Nephron (organoid): Measurements from ENCODE around the gene OBSL1.

Experiments
- H3K27ac Mint-ChIP-seq, 3 experiments: 2 replicates each; pipeline ENCODE4 v1.8.0; 2020; ENCODE audit warnings: mixed read lengths in 3 of 3, mild to moderate bottlenecking in 2 of 3, moderate library complexity in 1 of 3
- H3K27me3 Mint-ChIP-seq: 2 replicates; pipeline ENCODE4 v1.8.0; 2021; ENCODE audit warnings: low read depth, mild to moderate bottlenecking, moderate library complexity, mixed read lengths
- H3K36me3 Mint-ChIP-seq: 2 replicates; pipeline ENCODE4 v1.8.0; 2020; ENCODE audit warnings: low read depth, mixed read lengths
- H3K4me1 Mint-ChIP-seq: 2 replicates; pipeline ENCODE4 v1.8.0; 2020; ENCODE audit warnings: mixed read lengths
- H3K4me3 Mint-ChIP-seq, 3 experiments: 2 replicates each; pipeline ENCODE4 v1.8.0; 2020; ENCODE audit warnings: mild to moderate bottlenecking in 3 of 3, mixed read lengths in 3 of 3, moderate library complexity in 2 of 3
- H3K9me3 Mint-ChIP-seq: 2 replicates; pipeline ENCODE4 v1.8.0; 2020; ENCODE audit warnings: mixed read lengths
- CTCF ChIP-seq, 3 experiments: fragments of 200-600 bp; sonication (generic); IDR thresholded peaks; one replicate each; pipeline ENCODE4 v1.5.0; 2021; ENCODE audit warnings: antibody characterized with exemption in 3 of 3; ENCODE audit not compliant: unreplicated experiment in 3 of 3

OBSL1 gene

GRCh38 chr2:219502618-219503017 lies 68.7 kb downstream of the OBSL1 start:
- no peak overlapping the region for H3K4me3 Mint-ChIP-seq
- no peak for TF ChIP-seq CTCF (IDR thresholded peaks at IDR 0.05; ENCODE audit: unreplicated experiment in 3 of 3)
- no peak overlapping the region for H3K27ac Mint-ChIP-seq
- H3K9me3 Mint-ChIP-seq = no peaks in the 10 kb centered on the region
- peaks cover 11% of the 10 kb centered on the region for H3K36me3 Mint-ChIP-seq
- H3K27me3 Mint-ChIP-seq = peaks cover 16% of the 10 kb centered on the region
- H3K4me1 Mint-ChIP-seq = peaks cover 42% of the 10 kb centered on the region

- Mint-ChIP-seq H3K4me1 (peaks cover 38% of the 10 kb centered on the region), H3K36me3 (peaks cover 11% of the 10 kb centered on the region), H3K27ac (peak overlapping the region in 1 of 3 experiments; percentile 47), H3K9me3 (no peaks in the 10 kb centered on the region), H3K4me3 (no peak overlapping the region), H3K27me3 (peaks cover 24% of the 10 kb centered on the region)
- no peak for TF ChIP-seq CTCF (IDR thresholded peaks at IDR 0.05; ENCODE audit: unreplicated experiment in 3 of 3)
These were observed 69.5 kb downstream of the OBSL1 start for GRCh38 chr2:219501849-219502248.
